ENCODE measurements around the gene DPYD.

Gene DPYD

GRCh38 chr1:97507863-97508262, 413.0 kb downstream of the DPYD start:
- DNase-seq: no peak

- no peak for DNase-seq
Measured at GRCh38 chr1:97506368-97506767, 414.5 kb downstream of the DPYD start.

GRCh38 chr1:97505816-97506215, 415.0 kb downstream of the DPYD start:
- no peak for DNase-seq

GRCh38 chr1:97505289-97505688, 415.5 kb downstream of the DPYD start:
- no peak for DNase-seq

- no peak for DNase-seq
Measured at GRCh38 chr1:97502360-97502759, 418.5 kb downstream of the DPYD start.

GRCh38 chr1:97501628-97502027, 419.2 kb downstream of the DPYD start:
- no peak for DNase-seq

- no peak for DNase-seq
Measured at GRCh38 chr1:97500760-97501159, 420.1 kb downstream of the DPYD start.

- no peak for DNase-seq
Measured at GRCh38 chr1:97499667-97500066, 421.2 kb downstream of the DPYD start.

- no peak for DNase-seq
Measured at GRCh38 chr1:97489834-97490233, 431.0 kb downstream of the DPYD start.

- DNase-seq: no peak
Measured at GRCh38 chr1:97488530-97488929, 432.3 kb downstream of the DPYD start.

- no peak for DNase-seq
Measured at GRCh38 chr1:97482022-97482421, 438.8 kb downstream of the DPYD start.

- DNase-seq: no peak
Measured at GRCh38 chr1:97467445-97467844, 453.4 kb downstream of the DPYD start.

- DNase-seq: no peak
Measured at GRCh38 chr1:97464305-97464704, 456.5 kb downstream of the DPYD start.

GRCh38 chr1:97461782-97462181, 459.1 kb downstream of the DPYD start:
- no peak for DNase-seq

- no peak for DNase-seq
Measured at GRCh38 chr1:97457446-97458089, 463.3 kb downstream of the DPYD start.

- no peak for DNase-seq
Measured at GRCh38 chr1:97451944-97452343, 468.9 kb downstream of the DPYD start.

GRCh38 chr1:97451046-97451826, 469.6 kb downstream of the DPYD start:
- DNase-seq: no peak

- DNase-seq: no peak
Measured at GRCh38 chr1:97441966-97442365, 478.9 kb downstream of the DPYD start.

- DNase-seq: no peak
Measured at GRCh38 chr1:97433824-97434177, 487.0 kb downstream of the DPYD start.

- no peak for DNase-seq
Measured at GRCh38 chr1:97433094-97433823, 487.6 kb downstream of the DPYD start.

- no peak for DNase-seq
Measured at GRCh38 chr1:97427371-97427770, 493.5 kb downstream of the DPYD start.

- DNase-seq: no peak
Measured at GRCh38 chr1:97424209-97424608, 496.6 kb downstream of the DPYD start.

- no peak for DNase-seq
Measured at GRCh38 chr1:97423403-97423802, 497.4 kb downstream of the DPYD start.

GRCh38 chr1:97417661-97418060, 503.2 kb downstream of the DPYD start:
- no peak for DNase-seq
